ES-I3 (cell line): Measurements from ENCODE around the gene RNF224.
A peak's percentile ranks its signal among the peaks of the same experiment; 100 is the strongest.
"Not testable (repeated sequence)": the region's sequence is repeated elsewhere in the genome, so short reads cannot be mapped to it uniquely, and the experiment has no call there.

Experiments used
- H3K36me3 ChIP-seq: 2 replicates; pipeline ENCODE4 v1.6.1; 2013; ENCODE audit warnings: mild to moderate bottlenecking, low read length, control low read depth, moderate library complexity; ENCODE audit not compliant: insufficient read depth
- H3K4me1 ChIP-seq: 2 replicates; pipeline ENCODE4 v1.6.1; 2013; ENCODE audit warnings: mild to moderate bottlenecking, control low read depth, low read length; ENCODE audit not compliant: insufficient read depth
- H3K9ac ChIP-seq: 2 replicates; pipeline ENCODE4 v1.6.1; 2013; ENCODE audit warnings: low read depth, mild to moderate bottlenecking, low read length, moderate library complexity
- H3K9me3 ChIP-seq: 2 replicates; pipeline ENCODE4 v1.6.1; 2013; ENCODE audit warnings: mild to moderate bottlenecking, low read length, moderate library complexity; ENCODE audit not compliant: control insufficient read depth, insufficient read depth

The RNF224 gene

DNA sequence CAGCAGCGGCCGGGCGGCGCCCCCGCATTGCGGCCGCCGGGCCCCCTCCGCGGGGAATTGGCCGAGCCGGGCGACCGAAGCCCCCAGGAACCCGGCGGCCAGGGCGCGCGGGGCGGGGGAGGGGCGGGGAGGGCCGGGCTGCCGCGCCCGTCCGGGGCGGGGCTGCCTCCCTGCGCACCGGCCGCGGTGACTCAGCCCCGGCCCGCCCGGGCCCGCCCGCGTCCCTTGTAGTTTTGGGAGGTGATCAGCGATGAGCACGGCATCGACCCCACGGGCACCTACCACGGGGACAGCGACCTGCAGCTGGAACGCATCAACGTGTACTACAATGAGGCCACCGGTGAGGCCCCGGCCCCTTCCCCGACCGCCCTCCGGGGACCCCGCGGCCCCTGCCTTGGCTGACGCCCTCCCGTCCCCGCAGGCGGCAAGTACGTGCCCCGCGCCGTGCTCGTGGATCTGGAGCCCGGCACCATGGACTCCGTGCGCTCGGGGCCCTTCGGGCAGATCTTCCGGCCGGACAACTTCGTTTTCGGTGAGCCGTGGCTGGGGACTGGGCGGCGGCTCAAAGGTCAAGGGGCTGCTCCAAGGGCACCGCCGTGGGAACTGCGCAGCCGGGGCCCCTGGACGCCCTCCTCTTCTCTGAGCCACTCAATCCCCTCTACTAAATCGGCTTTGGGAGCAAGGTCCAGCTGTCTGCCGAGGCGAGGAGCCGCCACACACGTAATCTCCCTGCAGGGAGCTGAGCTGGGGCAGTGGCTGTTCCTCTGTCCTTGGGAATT is 14.4 kb downstream of the RNF224 start:
- H3K4me1 ChIP-seq, result peaks cover 24% of the 10 kb centered on the region; the same call in 1 of the 2 replicates
- H3K9ac ChIP-seq, result peak overlapping the region; percentile 70
- no peaks in the 10 kb centered on the region for H3K9me3 ChIP-seq
- H3K36me3 ChIP-seq, result peaks cover 12% of the 10 kb centered on the region

DNA sequence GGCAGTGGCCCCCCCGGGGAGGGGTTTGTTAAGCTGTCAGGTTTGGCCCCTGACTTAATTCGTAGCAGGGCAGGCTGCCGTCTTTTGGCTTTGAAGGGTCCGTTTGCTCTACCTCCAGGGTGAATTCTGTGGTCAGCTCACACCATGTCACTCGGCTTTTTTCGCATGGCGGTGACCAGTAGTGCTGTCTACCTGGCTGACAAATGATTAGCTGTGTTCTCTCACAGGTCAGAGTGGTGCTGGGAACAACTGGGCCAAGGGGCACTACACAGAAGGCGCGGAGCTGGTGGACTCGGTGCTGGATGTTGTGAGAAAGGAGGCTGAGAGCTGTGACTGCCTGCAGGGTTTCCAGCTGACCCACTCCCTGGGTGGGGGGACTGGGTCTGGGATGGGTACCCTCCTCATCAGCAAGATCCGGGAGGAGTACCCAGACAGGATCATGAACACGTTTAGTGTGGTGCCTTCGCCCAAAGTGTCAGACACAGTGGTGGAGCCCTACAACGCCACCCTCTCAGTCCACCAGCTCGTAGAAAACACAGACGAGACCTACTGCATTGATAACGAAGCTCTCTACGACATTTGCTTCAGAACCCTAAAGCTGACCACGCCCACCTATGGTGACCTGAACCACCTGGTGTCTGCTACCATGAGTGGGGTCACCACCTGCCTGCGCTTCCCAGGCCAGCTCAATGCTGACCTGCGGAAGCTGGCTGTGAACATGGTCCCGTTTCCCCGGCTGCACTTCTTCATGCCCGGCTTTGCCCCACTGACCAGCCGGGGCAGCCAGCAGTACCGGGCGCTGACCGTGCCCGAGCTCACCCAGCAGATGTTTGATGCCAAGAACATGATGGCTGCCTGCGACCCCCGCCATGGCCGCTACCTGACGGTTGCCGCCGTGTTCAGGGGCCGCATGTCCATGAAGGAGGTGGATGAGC is 15.2 kb downstream of the RNF224 start:
- peaks cover 12% of the 10 kb centered on the region for H3K36me3 ChIP-seq
- H3K9ac ChIP-seq, result peak overlapping the region; percentile 70; the same call in 1 of the 2 replicates
- H3K4me1 ChIP-seq, result peaks cover 18% of the 10 kb centered on the region; the same call in 1 of the 2 replicates
- H3K9me3 ChIP-seq, result no peaks in the 10 kb centered on the region

DNA sequence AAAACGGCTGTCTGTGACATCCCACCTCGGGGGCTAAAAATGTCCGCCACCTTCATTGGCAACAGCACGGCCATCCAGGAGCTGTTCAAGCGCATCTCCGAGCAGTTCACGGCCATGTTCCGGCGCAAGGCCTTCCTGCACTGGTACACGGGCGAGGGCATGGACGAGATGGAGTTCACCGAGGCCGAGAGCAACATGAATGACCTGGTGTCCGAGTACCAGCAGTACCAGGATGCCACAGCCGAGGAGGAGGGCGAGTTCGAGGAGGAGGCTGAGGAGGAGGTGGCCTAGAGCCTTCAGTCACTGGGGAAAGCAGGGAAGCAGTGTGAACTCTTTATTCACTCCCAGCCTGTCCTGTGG is 15.9 kb downstream of the RNF224 start:
- H3K9ac ChIP-seq, H3K9me3 ChIP-seq: not testable (repeated sequence)
- Histone ChIP-seq H3K36me3 (peaks cover 12% of the 10 kb centered on the region), H3K4me1 (peaks cover 18% of the 10 kb centered on the region; the same call in 1 of the 2 replicates)

DNA sequence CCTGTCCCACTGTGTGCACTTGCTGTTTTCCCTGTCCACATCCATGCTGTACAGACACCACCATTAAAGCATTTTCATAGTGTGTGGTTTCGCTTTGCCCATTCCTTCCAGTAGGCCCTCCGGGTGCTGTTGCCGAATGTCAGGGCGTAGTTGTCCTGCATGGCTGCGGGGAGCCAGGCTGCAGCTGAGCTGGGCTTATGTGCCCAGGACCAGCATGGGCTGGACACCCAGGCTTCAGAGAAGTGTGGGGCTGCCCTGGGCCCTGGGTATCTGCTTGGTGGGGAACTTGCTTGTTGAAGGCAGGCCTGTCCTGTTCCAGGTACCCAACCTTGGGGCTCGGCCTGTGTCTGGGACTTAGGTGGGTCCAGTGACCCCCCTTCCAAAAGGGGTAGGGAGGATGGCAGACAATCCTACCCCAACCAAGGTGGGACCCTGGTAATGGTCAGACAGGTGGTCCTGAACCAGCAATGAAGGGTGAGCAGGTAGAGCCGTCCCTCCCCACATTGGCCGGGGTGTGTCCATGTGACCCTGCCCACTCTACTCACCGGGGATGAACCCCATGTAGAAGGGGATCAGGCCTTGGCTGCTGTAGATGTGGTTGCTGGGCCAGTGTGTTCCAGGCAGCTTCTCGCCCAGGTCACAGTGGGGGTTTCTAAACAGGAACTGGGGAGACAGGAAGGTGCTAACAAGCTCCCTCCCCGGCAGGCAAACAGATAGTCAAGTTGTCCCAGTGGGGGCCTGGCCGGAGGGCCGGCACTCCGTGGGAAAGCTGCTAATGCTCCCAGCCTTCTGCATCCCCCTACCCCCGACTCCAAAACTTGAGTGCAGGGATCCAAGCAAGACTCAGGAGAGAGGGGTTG is 16.6 kb downstream of the RNF224 start:
- Histone ChIP-seq H3K9me3 (no peaks in the 10 kb centered on the region), H3K36me3 (peaks cover 12% of the 10 kb centered on the region), H3K4me1 (peaks cover 18% of the 10 kb centered on the region; the same call in 1 of the 2 replicates), H3K9ac (no peak overlapping the region)

DNA sequence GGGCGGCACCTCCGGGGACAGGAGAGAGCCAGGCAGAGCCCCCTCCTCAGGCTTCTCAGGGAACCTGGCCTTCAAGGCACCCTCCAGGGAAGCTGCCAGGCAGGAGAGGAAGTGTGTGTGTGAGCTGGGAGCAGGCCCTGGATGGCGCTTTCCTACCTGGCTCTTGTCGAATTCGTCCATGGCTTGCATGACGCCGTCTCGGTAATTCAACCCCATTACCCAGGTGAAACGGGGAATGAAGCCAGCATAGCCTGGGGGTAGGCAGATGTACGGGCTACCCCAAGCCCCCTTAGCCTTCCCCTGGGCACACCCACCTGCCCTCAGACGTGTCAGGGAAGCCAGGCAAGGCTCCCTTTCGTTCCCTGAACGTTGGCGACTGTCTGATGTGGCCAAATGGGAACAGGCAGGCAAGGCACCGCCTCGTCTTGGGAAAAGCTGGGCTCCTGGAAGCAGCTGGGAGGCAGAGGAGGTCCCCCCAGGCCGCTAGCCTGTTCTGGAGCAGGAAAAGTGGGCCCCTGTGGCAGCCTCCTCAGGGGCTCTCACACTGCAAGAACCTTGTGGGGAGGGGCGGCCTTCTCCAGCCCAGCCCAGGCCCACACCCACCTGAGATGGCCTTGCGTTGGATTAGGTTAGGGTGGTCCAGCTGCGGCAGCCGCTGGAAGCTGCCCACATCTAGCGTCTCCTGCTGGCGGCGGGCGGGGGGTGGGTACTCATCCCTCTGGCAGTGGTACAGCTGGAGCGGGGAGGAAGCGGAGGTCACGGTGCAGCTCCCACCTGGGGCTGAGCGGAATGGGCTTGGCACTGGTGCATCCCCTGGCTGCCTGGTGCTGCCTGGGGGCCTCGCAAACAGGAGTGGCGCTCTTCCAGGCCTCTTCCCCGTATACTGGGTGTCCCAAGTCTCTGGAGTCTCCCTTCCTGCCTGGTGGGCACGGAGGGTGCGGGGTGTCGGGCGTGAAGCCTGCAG is 17.5 kb downstream of the RNF224 start:
- Histone ChIP-seq H3K9me3 (no peaks in the 10 kb centered on the region), H3K9ac (no peak overlapping the region), H3K4me1 (peaks cover 18% of the 10 kb centered on the region; the same call in 1 of the 2 replicates), H3K36me3 (peaks cover 12% of the 10 kb centered on the region)

DNA sequence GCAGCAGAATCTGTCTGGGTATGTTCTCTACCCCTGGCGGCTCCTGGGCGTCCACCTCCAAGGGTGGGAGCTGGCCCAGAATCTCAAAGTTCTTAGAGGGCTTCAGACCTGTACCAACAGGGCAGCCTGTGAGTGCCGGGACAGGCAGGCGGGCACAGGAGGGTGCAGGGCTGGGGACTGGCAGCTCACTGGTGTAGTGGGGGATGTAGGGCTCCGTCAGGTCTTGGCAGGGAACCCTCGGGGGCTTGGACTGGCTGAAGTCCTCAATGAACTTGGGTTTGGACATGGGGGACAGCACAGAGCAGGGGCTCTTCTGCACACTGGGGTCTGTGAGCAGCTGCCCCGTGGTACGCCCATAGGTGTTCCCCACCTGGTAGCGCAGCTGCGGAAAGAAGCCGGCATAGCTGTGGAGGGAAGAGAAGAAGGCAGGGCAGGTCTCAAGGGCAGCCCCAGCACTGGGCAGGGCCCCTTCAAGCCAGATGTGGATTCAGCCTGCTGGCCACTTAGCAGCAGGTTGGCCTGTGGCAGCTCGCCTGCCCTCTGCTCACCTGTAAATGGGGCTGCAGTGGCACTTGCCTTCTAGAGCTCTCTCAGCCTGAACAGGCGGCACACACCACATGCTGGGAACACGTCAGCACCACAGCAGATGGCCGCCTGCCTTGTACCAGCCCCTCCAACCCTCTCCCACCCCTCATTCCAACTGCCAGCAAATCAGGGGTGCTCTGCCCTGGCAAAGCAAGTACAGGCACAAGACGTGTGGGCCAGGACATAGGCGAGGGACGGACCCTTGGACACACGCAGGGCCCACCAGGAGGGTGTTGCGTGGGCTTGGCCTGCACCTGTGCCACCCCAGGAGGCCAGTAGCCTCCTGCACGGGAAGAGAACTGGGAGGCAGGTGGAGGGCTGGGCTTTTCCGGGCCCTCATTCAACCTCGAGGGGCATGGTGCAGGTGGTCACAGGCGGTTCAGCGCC is 18.4 kb downstream of the RNF224 start:
- H3K9ac ChIP-seq, result no peak overlapping the region
- H3K9me3 ChIP-seq, result no peaks in the 10 kb centered on the region
- H3K36me3 ChIP-seq, result peaks cover 12% of the 10 kb centered on the region
- peaks cover 22% of the 10 kb centered on the region; the same call in 1 of the 2 replicates for H3K4me1 ChIP-seq

DNA sequence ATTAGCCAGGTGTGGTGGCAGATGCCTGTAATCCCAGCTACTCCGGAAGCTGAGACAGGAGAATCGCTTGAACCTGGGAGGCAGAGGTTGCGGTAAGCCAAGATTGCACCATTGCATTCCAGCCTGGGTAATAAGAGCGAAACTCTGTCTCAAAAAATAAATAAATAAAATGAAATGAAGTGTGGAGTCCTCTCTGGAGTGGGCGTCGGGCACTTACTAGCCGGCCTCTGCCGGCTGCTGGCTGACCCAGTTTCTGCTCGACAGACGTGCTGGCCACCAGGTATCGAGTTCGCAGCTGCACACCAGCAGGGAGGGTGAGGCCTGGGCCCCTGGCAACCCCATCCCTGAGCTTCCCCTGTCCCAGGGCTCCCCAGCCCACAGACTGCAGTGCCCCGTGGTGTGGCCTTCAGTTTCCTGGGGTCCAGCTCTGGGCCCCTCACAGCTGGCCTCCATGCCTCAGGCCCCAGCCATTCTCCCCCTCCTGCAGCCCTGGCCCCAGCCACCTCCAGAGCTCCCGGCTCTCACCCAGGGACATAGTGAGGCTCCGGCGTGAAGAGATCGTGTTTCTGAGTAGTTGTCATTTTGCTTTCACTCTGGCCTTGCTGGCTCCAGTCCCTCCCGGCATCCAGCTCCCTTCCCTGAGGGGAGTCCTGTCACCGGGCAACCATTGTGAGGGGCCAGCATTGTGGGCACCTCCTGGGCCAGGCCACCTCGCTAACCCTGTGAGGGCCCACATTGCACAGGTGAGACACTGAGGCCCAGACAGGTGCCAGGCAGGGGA is 20.0 kb downstream of the RNF224 start:
- Histone ChIP-seq H3K4me1 (peaks cover 25% of the 10 kb centered on the region; the same call in 1 of the 2 replicates), H3K9ac (no peak overlapping the region)

DNA sequence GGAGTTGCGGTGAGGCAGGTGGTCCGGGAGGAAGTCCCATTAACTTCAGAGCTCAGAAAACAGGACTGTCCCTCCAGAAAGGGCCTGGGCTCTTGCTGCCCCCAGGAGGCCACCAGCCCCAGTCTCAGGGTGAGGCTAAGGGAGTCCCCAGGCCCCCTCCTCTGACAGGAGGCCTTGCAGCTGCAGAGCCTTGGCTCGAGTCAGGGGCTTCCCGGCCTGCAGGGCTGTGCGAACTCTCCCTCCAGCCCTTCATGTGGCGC is 20.5 kb downstream of the RNF224 start:
- Histone ChIP-seq H3K4me1 (peaks cover 22% of the 10 kb centered on the region; the same call in 1 of the 2 replicates), H3K36me3 (peaks cover 5% of the 10 kb centered on the region; the same call in 1 of the 2 replicates), H3K9ac (no peak overlapping the region), H3K9me3 (no peaks in the 10 kb centered on the region)

More for the DNA sequence above, 20.0 kb downstream of the RNF224 start:
- H3K9me3 ChIP-seq, result no peaks in the 10 kb centered on the region
- peaks cover 11% of the 10 kb centered on the region for H3K36me3 ChIP-seq

DNA sequence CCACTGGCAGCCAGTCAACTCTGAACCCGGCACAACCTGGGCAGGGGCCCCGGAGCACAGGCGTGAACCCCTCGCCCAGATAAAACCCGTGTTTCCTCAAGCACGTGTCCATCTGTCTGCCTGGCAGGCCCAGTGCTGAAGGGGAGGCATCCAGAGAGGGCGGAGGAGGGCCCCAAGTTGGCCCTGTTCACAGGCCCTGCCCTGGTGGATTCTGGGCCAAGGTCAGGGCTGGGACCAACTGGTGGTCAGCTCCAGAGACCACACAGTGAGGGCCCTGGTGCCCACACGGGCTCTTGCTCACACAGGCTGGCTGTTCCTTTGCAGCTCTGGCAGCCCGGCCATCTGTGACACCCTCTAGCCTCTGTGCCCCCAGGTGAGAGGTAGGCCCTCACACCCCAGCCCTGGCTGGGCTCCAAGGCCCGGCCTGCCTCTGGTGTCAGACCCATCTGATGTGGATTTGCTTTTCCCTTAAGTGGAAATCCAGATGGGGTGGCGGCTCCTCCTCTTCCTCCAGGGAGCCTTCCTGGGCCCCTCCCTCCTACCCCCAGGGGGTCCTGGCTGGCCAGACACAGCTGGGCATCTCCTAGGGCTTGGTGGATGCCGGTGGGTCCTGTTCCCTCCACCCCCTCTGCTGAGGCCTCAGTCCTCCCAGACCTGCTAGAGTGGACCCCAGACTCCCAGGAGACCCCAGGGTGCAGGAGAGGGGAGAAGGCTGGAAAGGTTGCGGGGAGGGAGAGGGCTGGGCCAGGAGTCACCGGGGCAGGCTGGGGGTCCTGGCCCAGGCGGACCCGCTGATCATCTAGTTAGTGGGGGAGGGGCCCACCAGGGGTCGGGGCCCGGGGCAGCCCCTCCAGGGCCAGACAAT is 23.3 kb downstream of the RNF224 start:
- H3K9ac ChIP-seq, result no peak overlapping the region
- H3K36me3 ChIP-seq, result no peaks in the 10 kb centered on the region
- peaks cover 8% of the 10 kb centered on the region; the same call in 1 of the 2 replicates for H3K4me1 ChIP-seq
- H3K9me3 ChIP-seq, result no peaks in the 10 kb centered on the region

DNA sequence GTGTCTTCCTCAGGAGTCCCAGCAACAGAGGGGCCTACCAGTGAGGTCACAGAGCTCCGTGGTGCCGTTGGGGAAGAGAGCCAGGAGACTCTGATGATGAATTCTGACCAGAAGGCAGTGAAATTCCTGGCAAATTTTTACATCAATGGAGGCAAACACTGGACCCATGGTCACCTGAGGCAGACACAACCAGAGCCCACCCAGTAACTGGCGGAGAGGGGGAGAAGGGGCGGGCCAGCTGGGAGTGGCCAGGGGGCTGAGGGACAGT is 23.8 kb downstream of the RNF224 start, which contains the start of gene STPG3:
Gene STPG3, plus strand, starts transcription at position 93 of the 268 bp plus-strand sequence. Its CDS starts 1 bp downstream, at position 94.
- Histone ChIP-seq H3K36me3 (no peaks in the 10 kb centered on the region), H3K9ac (no peak within 1 kb of the TSS), H3K4me1 (peaks cover 8% of the 10 kb centered on the region; the same call in 1 of the 2 replicates), H3K9me3 (no peaks in the 10 kb centered on the region)
